Psoas muscle (tissue), 8 donors: ENCODE data around the gene TMEM131L. TPM values are rescaled to one million over a fixed set of nuclear protein-coding genes. Genes with fewer than 3 reads are reported as not detected.
A peak's percentile ranks its signal among the peaks of the same experiment; 100 is the strongest.

ENCODE experiments used
- ATAC-seq, 4 donors: fragments of 200-7000 bp; cut with Tn5 transposase; one replicate each; pipeline ENCODE4 v1.9.1; 2020; ENCODE audit warnings: moderate library complexity in 3 of 4, mild to moderate bottlenecking in 2 of 4
- DNase-seq, 2 donors: peaks; one replicate each; pipeline ENCODE4 v3.0.0-alpha.2; 2020
- H3K27ac ChIP-seq: fragments of 200-600 bp; one replicate; pipeline ENCODE4 v1.8.0; 2022
- H3K27me3 ChIP-seq, 3 donors: fragments of 200-600 bp in 1 of 3; one replicate each; pipeline versions ENCODE4 v1.6.1 to v1.8.0; 2013 to 2022; ENCODE audit warnings: low read length in 2 of 3, mild to moderate bottlenecking in 2 of 3, moderate library complexity in 1 of 3; ENCODE audit not compliant: insufficient read depth in 3 of 3
- H3K36me3 ChIP-seq, 2 donors: fragments of 200-600 bp in 1 of 2; one replicate each; pipeline versions ENCODE4 v1.6.1 to v1.8.0; 2013 to 2022; ENCODE audit warnings: low read depth in 1 of 2, mild to moderate bottlenecking in 1 of 2, moderate library complexity in 1 of 2; ENCODE audit not compliant: insufficient read depth in 1 of 2
- H3K4me1 ChIP-seq: fragments of 200-600 bp; one replicate; pipeline ENCODE4 v1.8.0; 2022
- H3K4me3 ChIP-seq: fragments of 200-600 bp; one replicate; pipeline ENCODE4 v1.8.0; 2022; ENCODE audit warnings: mild to moderate bottlenecking
- H3K9me3 ChIP-seq: fragments of 200-600 bp; one replicate; pipeline ENCODE4 v1.8.0; 2022
- CTCF ChIP-seq: fragments of 200-600 bp; IDR thresholded peaks from one replicate; pipeline ENCODE4 v1.8.0; 2022; ENCODE audit warnings: antibody characterized with exemption
- WGBS, 3 donors: extraction: QIAGEN DNeasy Blood & Tissue Kit; methylation state at CpG; one replicate each; pipeline versions ENCODE4 v1.1.6 to v1.1.7; 2013; 5-methylcytosine and 5-hydroxymethylcytosine counted together
- intact Hi-C, 2 donors: fragments of 100-400 bp; cut with DNase I; formaldehyde crosslinking; loops; one replicate each; pipeline versions ENCODE4 v1.11.0 to v1.14.2; 2022
- polyA plus RNA-seq, 3 donors: library from polyadenylated mRNA; stranded (reverse); fragments of 200-250 nt; gene quantifications; one replicate each; pipeline ENCODE4 v1.2.3, GENCODE V29; 2013
- total RNA-seq, 4 donors: library from RNA; stranded (reverse); fragmentation: NEBNext Ultra II Directional in 2 of 4; extraction: Animal tissue kit (Norgen Biotek cat#: 25700) in 2 of 4; gene quantifications; one replicate each; pipeline versions ENCODE4 v1.2.1 to v1.2.4, GENCODE V29; 2021 to 2023
- donor health status: healthy with polysubstance abuse.
- donor health status: DM: no; HTN: no; CAD: no; lungs with moderate emphysema.
- donor health status: Bipolar disorder and iron deficiency.
- donor health status: healthy.
- donor health status: DM: yes; HTN: yes; CAD: no.
- donor health status: DM: no; HTN: no; CAD: no.
- donor health status: DM: no; HTN: no; CAD: no.
- donor health status: DM: yes; HTN: yes; CAD: no.

The TMEM131L gene
- total and polyA plus RNA-seq, 7 donors: 2.1 to 21.2 (median 6.9) TPM

GRCh38 chr4:153523164-153523796 lies 57.1 kb downstream of the TMEM131L start:
- 53 to 67% (median 57%) methylated on average over 5 of the region's 5 CpGs for WGBS, 3 donors
- no peaks in the 10 kb centered on the region for H3K9me3 ChIP-seq
- H3K4me3 ChIP-seq: no peak overlapping the region
- no peaks in the 10 kb centered on the region for H3K27me3 ChIP-seq
- ATAC-seq (no peak), DNase-seq (no peak)
- no peak for TF ChIP-seq CTCF
- intact Hi-C loops: no loop called here
- peak overlapping the region; percentile 62 for H3K27ac ChIP-seq
- H3K36me3 ChIP-seq: no peaks in the 10 kb centered on the region
- peaks cover 68% of the 10 kb centered on the region for H3K4me1 ChIP-seq

GRCh38 chr4:153523941-153524386 lies 57.8 kb downstream of the TMEM131L start:
- Histone ChIP-seq H3K36me3 (no peaks in the 10 kb centered on the region), H3K9me3 (no peaks in the 10 kb centered on the region), H3K27me3 (no peaks in the 10 kb centered on the region), H3K27ac (peak overlapping the region; percentile 62), H3K4me3 (no peak overlapping the region), H3K4me1 (peaks cover 68% of the 10 kb centered on the region)
- intact Hi-C loops: no loop called here
- no peak for TF ChIP-seq CTCF
- ATAC-seq: peak in 1 of 4 donors; percentile 42
- 27 to 30% (median 28%) methylated on average over 4 of the region's 4 CpGs for WGBS, 3 donors
- DNase-seq: no peak

GRCh38 chr4:153524682-153525081 lies 58.5 kb downstream of the TMEM131L start:
- no peak for TF ChIP-seq CTCF
- intact Hi-C loops: no loop called here
- DNase-seq: no peak
- H3K4me1 ChIP-seq: peaks cover 68% of the 10 kb centered on the region
- 60 to 86% (median 68%) methylated on average over 4 of the region's 4 CpGs for WGBS, 3 donors
- no peak for ATAC-seq
- no peaks in the 10 kb centered on the region for H3K9me3 ChIP-seq
- peak overlapping the region; percentile 62 for H3K27ac ChIP-seq
- no peak overlapping the region for H3K4me3 ChIP-seq
- H3K27me3 ChIP-seq: no peaks in the 10 kb centered on the region
- H3K36me3 ChIP-seq: no peaks in the 10 kb centered on the region

GRCh38 chr4:153527690-153528089 lies 61.5 kb downstream of the TMEM131L start:
- no peak for DNase-seq
- Histone ChIP-seq H3K4me1 (peaks cover 70% of the 10 kb centered on the region), H3K27ac (peak overlapping the region; percentile 18), H3K9me3 (no peaks in the 10 kb centered on the region), H3K27me3 (no peaks in the 10 kb centered on the region), H3K4me3 (no peak overlapping the region), H3K36me3 (no peaks in the 10 kb centered on the region)
- no peak for TF ChIP-seq CTCF
- no peak for ATAC-seq
- WGBS, 3 donors: 87 to 92% (median 88%) methylated on average over 11 of the region's 11 CpGs
- intact Hi-C loops: no loop called here
